OCI-M1 (cell line): ENCODE results near the gene PNPLA3.

ENCODE experiments used
- DNase-seq: peaks from one replicate; lab custom pipeline; 2025; lab: John Stamatoyannopoulos, UW

PNPLA3 gene

DNA sequence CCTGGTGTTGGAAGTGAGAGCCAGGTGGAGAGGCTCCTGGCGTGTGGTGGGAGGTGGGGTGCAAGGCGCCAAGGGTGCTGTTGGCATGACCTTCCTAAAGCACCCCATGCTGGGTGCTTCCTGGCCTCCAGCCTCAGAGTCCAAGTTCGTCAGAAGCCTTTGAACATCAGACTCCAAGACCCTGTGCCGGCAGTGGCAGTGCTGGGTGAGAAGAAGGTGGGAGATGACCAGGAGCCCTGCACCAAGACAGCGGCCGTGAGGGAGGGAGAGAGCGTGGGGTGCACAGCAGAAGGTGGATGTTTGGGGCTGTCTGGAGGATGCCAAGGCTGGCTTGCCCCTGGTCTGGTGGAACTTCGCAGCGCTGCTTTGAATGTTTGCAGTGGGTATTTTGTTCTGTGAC, 70.8 kb downstream of the PNPLA3 start:
- no peak for DNase-seq

- DNase-seq = no peak
Measured at GRCh38 chr22:43995057-43995685, 71.6 kb downstream of the PNPLA3 start.

DNA sequence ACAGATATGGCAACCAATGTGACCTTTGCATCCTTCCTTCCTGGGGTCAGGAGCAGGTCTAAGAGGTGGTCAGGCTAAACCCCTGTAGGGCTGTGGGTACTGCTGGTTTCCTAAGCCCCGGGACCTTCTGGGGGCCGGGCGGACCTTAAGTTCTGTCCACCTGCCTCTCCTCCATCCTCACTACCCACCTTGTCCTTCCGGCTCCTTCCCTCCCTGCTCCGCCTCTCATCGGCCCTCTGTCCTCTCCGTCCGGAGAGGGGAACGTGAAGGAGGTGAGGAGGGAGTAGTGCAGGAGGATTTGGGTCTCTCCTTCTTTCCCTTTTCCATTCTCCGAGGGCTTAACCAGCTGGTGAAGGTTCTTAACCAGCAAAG, 72.2 kb downstream of the PNPLA3 start:
- no peak for DNase-seq

DNA sequence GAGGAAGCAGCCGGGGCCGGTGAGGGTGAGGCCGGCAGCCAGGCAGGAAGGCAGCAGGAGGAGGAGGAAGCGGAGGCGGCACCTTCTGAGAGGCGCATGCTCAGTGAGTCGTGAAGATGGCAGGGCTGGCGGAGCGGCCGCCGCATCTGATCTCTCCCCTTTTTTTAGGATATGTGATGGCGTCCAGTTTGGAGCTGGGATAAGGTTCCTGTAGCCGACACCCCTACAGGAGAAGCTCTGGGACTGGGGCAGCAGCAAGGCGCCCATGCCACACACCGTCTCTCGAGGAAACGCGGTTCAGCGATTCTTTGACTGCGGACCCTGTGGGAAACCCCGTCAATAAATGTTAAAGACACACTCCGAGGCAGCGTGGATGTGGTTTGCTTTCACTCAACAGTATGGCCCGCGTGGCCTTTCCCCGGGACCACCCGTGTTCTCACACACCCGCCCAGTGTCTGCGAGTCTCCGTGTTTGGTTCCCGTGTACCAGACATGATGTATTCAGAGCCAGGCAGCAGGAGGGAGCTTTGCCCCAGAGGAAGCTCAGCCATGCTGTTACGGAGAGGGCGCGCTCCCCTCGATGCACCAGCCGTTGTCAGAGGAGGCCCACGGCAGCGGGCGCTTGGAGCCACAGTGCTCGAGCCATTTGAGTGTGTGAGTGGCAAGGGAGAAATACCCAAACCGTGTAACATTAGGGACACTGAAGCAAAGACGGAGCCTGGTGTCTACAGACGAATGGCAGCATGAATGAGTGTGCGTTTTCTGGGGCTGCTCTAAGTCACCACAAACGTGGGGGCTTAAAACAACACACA, 72.8 kb downstream of the PNPLA3 start:
- no peak for DNase-seq

GRCh38 chr22:43996981-43997265, 73.3 kb downstream of the PNPLA3 start:
- DNase-seq = no peak
